ENCODE data around the gene C9orf72.

Gene C9orf72

DNA sequence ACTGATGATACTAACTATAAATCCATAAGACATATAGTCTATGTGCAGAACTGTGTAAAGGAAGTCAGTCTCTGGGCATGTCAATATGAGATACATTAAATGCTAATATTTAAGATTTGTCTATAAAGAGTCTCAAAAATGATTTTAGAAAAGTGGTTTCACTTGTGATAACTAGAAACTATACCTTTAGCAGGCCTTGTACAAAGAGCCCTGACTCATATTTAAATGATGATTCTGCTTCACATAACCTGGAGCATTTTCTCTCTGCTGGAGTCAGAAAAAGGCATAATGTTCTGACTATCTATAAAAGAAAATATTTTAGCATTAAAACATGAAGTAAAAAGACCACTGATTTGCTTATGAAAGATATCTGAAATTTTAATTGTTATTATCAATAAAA is 15.0 kb downstream of the C9orf72 start:
- no peak for TF ChIP-seq CTCF (IDR thresholded peaks at IDR 0.05; ENCODE audit: low read depth, low read length)
- DNase-seq (ENCODE audit: low read depth in 2 of 2), result no peak

GRCh38 chr9:27556470-27556869 is 16.8 kb downstream of the C9orf72 start:
- DNase-seq (ENCODE audit: low read depth in 2 of 2), result no peak
- TF ChIP-seq CTCF (IDR thresholded peaks at IDR 0.05; ENCODE audit: low read depth, low read length), result no peak
- no peak overlapping the region for H3K4me3 ChIP-seq (replicated peaks in 1 of 2; ENCODE audit: low read depth in 2 of 2, low read length in 2 of 2)

More for the DNA sequence above, 15.0 kb downstream of the C9orf72 start:
- H3K4me3 ChIP-seq (replicated peaks in 1 of 2; ENCODE audit: low read depth in 2 of 2, low read length in 2 of 2), result no peak overlapping the region

GRCh38 chr9:27554712-27555111 is 18.6 kb downstream of the C9orf72 start:
- H3K4me3 ChIP-seq (replicated peaks in 1 of 2; ENCODE audit: low read depth in 2 of 2, low read length in 2 of 2), result no peak overlapping the region
- no peak for TF ChIP-seq CTCF (IDR thresholded peaks at IDR 0.05; ENCODE audit: low read depth, low read length)
- no peak for DNase-seq (ENCODE audit: low read depth in 2 of 2)

- no peak overlapping the region for H3K4me3 ChIP-seq (replicated peaks in 1 of 2; ENCODE audit: low read depth in 2 of 2, low read length in 2 of 2)
- no peak for TF ChIP-seq CTCF (IDR thresholded peaks at IDR 0.05; ENCODE audit: low read depth, low read length)
- DNase-seq (ENCODE audit: low read depth in 2 of 2), result peak; percentile 28 to 74
Measured at GRCh38 chr9:27549196-27549755, 24.0 kb downstream of the C9orf72 start.

- TF ChIP-seq CTCF (IDR thresholded peaks at IDR 0.05; ENCODE audit: low read depth, low read length), result peak; percentile 46
- DNase-seq (ENCODE audit: low read depth in 2 of 2), result peak; percentile 65 to 68
- H3K4me3 ChIP-seq (replicated peaks in 1 of 2; ENCODE audit: low read depth in 2 of 2, low read length in 2 of 2), result no peak overlapping the region
Measured at GRCh38 chr9:27548055-27548741, 25.1 kb downstream of the C9orf72 start.

DNA sequence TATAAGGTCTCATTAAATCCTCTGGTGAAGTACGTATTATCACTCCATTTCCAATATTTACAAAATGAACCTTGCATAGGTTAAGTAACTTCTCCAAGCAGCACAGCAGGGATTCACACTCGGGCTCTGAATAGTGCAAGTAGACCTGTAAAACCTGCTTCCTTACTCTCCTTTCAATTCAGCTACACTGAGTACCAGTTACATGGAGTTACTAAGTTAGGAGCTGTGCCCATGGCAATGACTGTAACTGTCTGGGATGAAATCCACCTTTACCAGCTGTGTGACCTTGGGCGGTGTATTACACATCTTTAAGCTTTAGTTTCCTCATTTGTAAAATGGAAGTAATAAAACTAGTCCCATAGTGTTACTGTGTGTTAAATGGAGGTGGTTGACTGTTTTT is 27.8 kb downstream of the C9orf72 start:
- TF ChIP-seq CTCF (IDR thresholded peaks at IDR 0.05; ENCODE audit: low read depth, low read length), result no peak
- no peak for DNase-seq (ENCODE audit: low read depth in 2 of 2)
- H3K4me3 ChIP-seq (replicated peaks in 1 of 2; ENCODE audit: low read depth in 2 of 2, low read length in 2 of 2), result no peak overlapping the region

Data from cardiac fibroblast (primary cell).